HG03457 (cell line): Measurements from ENCODE around the gene ATPAF1.
A peak's percentile ranks its signal among the peaks of the same experiment; 100 is the strongest.
"Not testable (repeated sequence)": the region's sequence is repeated elsewhere in the genome, so short reads cannot be mapped to it uniquely, and the experiment has no call there.

Experiments used
- ATAC-seq: cut with Tn5 transposase; IDR thresholded peaks from one replicate; pipeline ENCODE4 v1.9.1; 2021; ENCODE audit warnings: moderate number of reproducible peaks; ENCODE audit not compliant: unreplicated experiment

Gene ATPAF1

GRCh38 chr1:46681333-46682034, 13.3 kb upstream of the ATPAF1 start:
- no peak for ATAC-seq

GRCh38 chr1:46679789-46680573, 11.8 kb upstream of the ATPAF1 start:
- no peak for ATAC-seq

GRCh38 chr1:46677339-46677738, 9.2 kb upstream of the ATPAF1 start:
- ATAC-seq = no peak

GRCh38 chr1:46676531-46676930, 8.4 kb upstream of the ATPAF1 start:
- no peak for ATAC-seq

GRCh38 chr1:46675549-46676314, 7.6 kb upstream of the ATPAF1 start:
- no peak for ATAC-seq

GRCh38 chr1:46673749-46674182, 5.6 kb upstream of the ATPAF1 start:
- no peak for ATAC-seq

- ATAC-seq = no peak
Measured at GRCh38 chr1:46672696-46673095, 4.5 kb upstream of the ATPAF1 start.

GRCh38 chr1:46671554-46671953, 3.4 kb upstream of the ATPAF1 start, which contains the start of gene TEX38:
TSS of gene TEX38 (plus strand) at chr1:46671854. CDS start at chr1:46671935, 81 bp downstream.
- ATAC-seq = no peak

- ATAC-seq = no peak
Measured at GRCh38 chr1:46670134-46670533, 2.0 kb upstream of the ATPAF1 start.

GRCh38 chr1:46665983-46666382, 2.2 kb downstream of the ATPAF1 start:
- no peak for ATAC-seq

GRCh38 chr1:46662919-46663318, 5.2 kb downstream of the ATPAF1 start:
- not testable (repeated sequence) for ATAC-seq

- peak; percentile 54 for ATAC-seq
Measured at GRCh38 chr1:46660116-46660515, 8.0 kb downstream of the ATPAF1 start.

GRCh38 chr1:46659307-46659870, 8.8 kb downstream of the ATPAF1 start:
- ATAC-seq = no peak

- ATAC-seq = no peak
Measured at GRCh38 chr1:46657775-46658174, 10.4 kb downstream of the ATPAF1 start.

GRCh38 chr1:46656643-46657042, 11.5 kb downstream of the ATPAF1 start:
- no peak for ATAC-seq

- ATAC-seq = no peak
Measured at GRCh38 chr1:46655848-46656247, 12.3 kb downstream of the ATPAF1 start.

GRCh38 chr1:46654698-46655097, 13.5 kb downstream of the ATPAF1 start:
- not testable (repeated sequence) for ATAC-seq

- no peak for ATAC-seq
Measured at GRCh38 chr1:46654012-46654411, 14.2 kb downstream of the ATPAF1 start.

- ATAC-seq = no peak
Measured at GRCh38 chr1:46653405-46653958, 14.7 kb downstream of the ATPAF1 start.

GRCh38 chr1:46652321-46653100, 15.7 kb downstream of the ATPAF1 start:
- ATAC-seq = no peak
